ENCODE results near the gene ANTXR2.

DNA sequence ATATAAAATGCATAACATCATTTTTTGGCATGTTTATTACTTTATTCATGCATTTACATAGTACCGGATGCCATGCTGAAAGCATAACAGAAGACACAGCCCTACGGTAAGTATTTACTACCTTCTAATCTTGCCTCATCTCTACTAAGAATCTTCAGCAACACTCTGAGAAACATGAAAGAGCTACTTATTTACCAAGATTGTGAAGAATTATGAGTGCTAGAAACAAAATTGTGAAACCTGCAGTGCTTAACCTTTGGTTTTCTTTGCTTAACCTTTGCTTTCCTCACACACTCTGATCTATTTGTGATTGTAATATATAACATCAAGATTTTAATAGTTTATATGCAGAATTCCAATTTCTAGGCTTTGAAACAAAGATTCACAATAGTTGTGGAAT is 7.4 kb downstream of the ANTXR2 start:
- TF ChIP-seq, protein P1, sequence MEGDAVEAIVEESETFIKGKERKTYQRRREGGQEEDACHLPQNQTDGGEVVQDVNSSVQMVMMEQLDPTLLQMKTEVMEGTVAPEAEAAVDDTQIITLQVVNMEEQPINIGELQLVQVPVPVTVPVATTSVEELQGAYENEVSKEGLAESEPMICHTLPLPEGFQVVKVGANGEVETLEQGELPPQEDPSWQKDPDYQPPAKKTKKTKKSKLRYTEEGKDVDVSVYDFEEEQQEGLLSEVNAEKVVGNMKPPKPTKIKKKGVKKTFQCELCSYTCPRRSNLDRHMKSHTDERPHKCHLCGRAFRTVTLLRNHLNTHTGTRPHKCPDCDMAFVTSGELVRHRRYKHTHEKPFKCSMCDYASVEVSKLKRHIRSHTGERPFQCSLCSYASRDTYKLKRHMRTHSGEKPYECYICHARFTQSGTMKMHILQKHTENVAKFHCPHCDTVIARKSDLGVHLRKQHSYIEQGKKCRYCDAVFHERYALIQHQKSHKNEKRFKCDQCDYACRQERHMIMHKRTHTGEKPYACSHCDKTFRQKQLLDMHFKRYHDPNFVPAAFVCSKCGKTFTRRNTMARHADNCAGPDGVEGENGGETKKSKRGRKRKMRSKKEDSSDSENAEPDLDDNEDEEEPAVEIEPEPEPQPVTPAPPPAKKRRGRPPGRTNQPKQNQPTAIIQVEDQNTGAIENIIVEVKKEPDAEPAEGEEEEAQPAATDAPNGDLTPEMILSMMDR (IDR thresholded peaks at IDR 0.05) = no peak
- TF ChIP-seq POLR2A (IDR thresholded peaks at IDR 0.05) = no peak

Measured in uterus (tissue), 2 donors.